GM23338 (cell line): ENCODE measurements around the gene CELF4.

Experiments used
- CREB1 ChIP-seq: fragments of 250-450 bp; sonication (Bioruptor Pico); IDR thresholded peaks from 2 replicates; pipeline ENCODE4 v1.5.0; 2020; ENCODE audit warnings: low read depth, mild to moderate bottlenecking, moderate library complexity
- CTCF ChIP-seq, 2 experiments: fragments of 200-600 bp in 1 of 2; sonication (generic) in 1 of 2; conservative IDR thresholded peaks; 2 replicates each; pipeline versions ENCODE4 v1.5.1 to v1.6.1; 2016 to 2017; ENCODE audit warnings: antibody characterized with exemption in 2 of 2, low read depth in 2 of 2, mild to moderate bottlenecking in 2 of 2, moderate library complexity in 1 of 2
- ETS1 ChIP-seq: IDR thresholded peaks from 2 replicates; pipeline ENCODE4 v1.6.1; 2016; ENCODE audit warnings: antibody characterized with exemption
- EZH2 ChIP-seq: fragments of 200-600 bp; sonication (generic); IDR thresholded peaks from one replicate; pipeline ENCODE4 v1.8.0; 2017; ENCODE audit warnings: antibody characterized with exemption, mild to moderate bottlenecking, low read depth; ENCODE audit not compliant: unreplicated experiment
- EZH2phosphoT487 ChIP-seq: fragments of 200-600 bp; sonication (generic); IDR thresholded peaks from one replicate; pipeline ENCODE4 v1.8.1; 2018; ENCODE audit warnings: antibody characterized with exemption; ENCODE audit not compliant: unreplicated experiment
- JUNB ChIP-seq: IDR thresholded peaks from one replicate; pipeline ENCODE4 v1.6.1; 2016; ENCODE audit warnings: antibody characterized with exemption; ENCODE audit not compliant: unreplicated experiment
- NANOG ChIP-seq: IDR thresholded peaks from 2 replicates; pipeline ENCODE4 v1.6.1; 2016; ENCODE audit warnings: antibody characterized with exemption, borderline replicate concordance
- POLR2AphosphoS5 ChIP-seq: IDR thresholded peaks from 2 replicates; pipeline ENCODE4 v1.6.1; 2016; ENCODE audit warnings: antibody characterized with exemption, low read depth
- REST ChIP-seq: IDR thresholded peaks from one replicate; pipeline ENCODE4 v1.6.1; 2018; ENCODE audit warnings: antibody characterized with exemption; ENCODE audit not compliant: unreplicated experiment
- STAT1 ChIP-seq: IDR thresholded peaks from one replicate; pipeline ENCODE4 v1.6.1; 2016; ENCODE audit warnings: antibody characterized with exemption; ENCODE audit not compliant: unreplicated experiment
- ZNF114 ChIP-seq: fragments of 250-450 bp; sonication (Bioruptor Pico); IDR thresholded peaks from 2 replicates; pipeline ENCODE4 v1.5.0; 2020; ENCODE audit warnings: mild to moderate bottlenecking, moderate library complexity
- ZNF331 ChIP-seq: fragments of 250-450 bp; sonication (Bioruptor Pico); IDR thresholded peaks from 2 replicates; pipeline ENCODE4 v1.5.0; 2020; ENCODE audit warnings: low read depth, mild to moderate bottlenecking, moderate library complexity
- ZNF462 ChIP-seq: fragments of 250-450 bp; sonication (Bioruptor Pico); IDR thresholded peaks from 2 replicates; pipeline ENCODE4 v1.5.0; 2020; ENCODE audit warnings: mild to moderate bottlenecking, moderate library complexity

GRCh38 chr18:37577051-37577611 is 11.5 kb upstream of the CELF4 start:
- TF ChIP-seq CTCF (conservative IDR thresholded peaks at IDR 0.05; ENCODE audit: low read depth in 2 of 2), result no peak
- TF ChIP-seq POLR2AphosphoS5, result 0 out of 2 replicates have a peak, but pooled peaks have one; percentile 26
- TF ChIP-seq EZH2, result no peak
- no peak for TF ChIP-seq JUNB
- TF ChIP-seq CREB1, result no peak
- TF ChIP-seq REST, result no peak
- TF ChIP-seq ETS1, result no peak
- no peak for TF ChIP-seq EZH2phosphoT487
- TF ChIP-seq NANOG, result peak; percentile 88
- TF ChIP-seq ZNF462, result peak; percentile 99
- no peak for TF ChIP-seq STAT1
- no peak; the same call in 1 of the 2 replicates for TF ChIP-seq ZNF114 (CRISPR knock-in tag)
- TF ChIP-seq ZNF331 (CRISPR knock-in tag), result no peak
